NCI-H526 (cell line): Measurements from ENCODE around the gene FLRT2.

ENCODE experiments used
- DNase-seq, 2 experiments: peaks; one replicate each; lab custom pipeline; 2025; lab: John Stamatoyannopoulos, UW

FLRT2 gene

GRCh38 chr14:85596562-85596961 is 66.6 kb downstream of the FLRT2 start:
- DNase-seq = no peak

- DNase-seq = no peak
Observed at GRCh38 chr14:85597701-85598100, 67.8 kb downstream of the FLRT2 start.

- no peak for DNase-seq
Observed at GRCh38 chr14:85599939-85600338, 70.0 kb downstream of the FLRT2 start.

- DNase-seq = no peak
Observed at GRCh38 chr14:85601246-85601645, 71.3 kb downstream of the FLRT2 start.

GRCh38 chr14:85601690-85602089 is 71.7 kb downstream of the FLRT2 start:
- no peak for DNase-seq

- DNase-seq = no peak
Observed at GRCh38 chr14:85602345-85602744, 72.4 kb downstream of the FLRT2 start.

- DNase-seq = no peak
Observed at GRCh38 chr14:85604021-85604420, 74.1 kb downstream of the FLRT2 start.

GRCh38 chr14:85604714-85605113 is 74.8 kb downstream of the FLRT2 start:
- no peak for DNase-seq

GRCh38 chr14:85607651-85608081 is 77.7 kb downstream of the FLRT2 start:
- DNase-seq = no peak

GRCh38 chr14:85613496-85613895 is 83.6 kb downstream of the FLRT2 start:
- DNase-seq = no peak

GRCh38 chr14:85616386-85616885 is 86.5 kb downstream of the FLRT2 start:
- no peak for DNase-seq

GRCh38 chr14:85616886-85617285 is 86.9 kb downstream of the FLRT2 start:
- no peak for DNase-seq

GRCh38 chr14:85617791-85618190 is 87.8 kb downstream of the FLRT2 start:
- DNase-seq = no peak

- no peak for DNase-seq
Observed at GRCh38 chr14:85618390-85618789, 88.4 kb downstream of the FLRT2 start.

GRCh38 chr14:85618978-85619377 is 89.0 kb downstream of the FLRT2 start:
- DNase-seq = no peak

- no peak for DNase-seq
Observed at GRCh38 chr14:85619851-85620250, 89.9 kb downstream of the FLRT2 start.

GRCh38 chr14:85620947-85621346 is 91.0 kb downstream of the FLRT2 start:
- no peak for DNase-seq

GRCh38 chr14:85622106-85622505 is 92.2 kb downstream of the FLRT2 start:
- DNase-seq = no peak

GRCh38 chr14:85622986-85623685 is 93.2 kb downstream of the FLRT2 start:
- no peak for DNase-seq

GRCh38 chr14:85625925-85626585 is 96.1 kb downstream of the FLRT2 start:
- no peak for DNase-seq

GRCh38 chr14:85634205-85634604 is 104.3 kb downstream of the FLRT2 start:
- DNase-seq = no peak

GRCh38 chr14:85644211-85644610 is 114.3 kb downstream of the FLRT2 start:
- no peak for DNase-seq

GRCh38 chr14:85653029-85653428 is 123.1 kb downstream of the FLRT2 start:
- DNase-seq = no peak
